RPMI8226 (cell line): ENCODE data around the gene PORCN.

Experiments
- DNase-seq: peaks from one replicate; pipeline ENCODE4 v3.0.0-alpha.2; 2015

PORCN gene

DNA sequence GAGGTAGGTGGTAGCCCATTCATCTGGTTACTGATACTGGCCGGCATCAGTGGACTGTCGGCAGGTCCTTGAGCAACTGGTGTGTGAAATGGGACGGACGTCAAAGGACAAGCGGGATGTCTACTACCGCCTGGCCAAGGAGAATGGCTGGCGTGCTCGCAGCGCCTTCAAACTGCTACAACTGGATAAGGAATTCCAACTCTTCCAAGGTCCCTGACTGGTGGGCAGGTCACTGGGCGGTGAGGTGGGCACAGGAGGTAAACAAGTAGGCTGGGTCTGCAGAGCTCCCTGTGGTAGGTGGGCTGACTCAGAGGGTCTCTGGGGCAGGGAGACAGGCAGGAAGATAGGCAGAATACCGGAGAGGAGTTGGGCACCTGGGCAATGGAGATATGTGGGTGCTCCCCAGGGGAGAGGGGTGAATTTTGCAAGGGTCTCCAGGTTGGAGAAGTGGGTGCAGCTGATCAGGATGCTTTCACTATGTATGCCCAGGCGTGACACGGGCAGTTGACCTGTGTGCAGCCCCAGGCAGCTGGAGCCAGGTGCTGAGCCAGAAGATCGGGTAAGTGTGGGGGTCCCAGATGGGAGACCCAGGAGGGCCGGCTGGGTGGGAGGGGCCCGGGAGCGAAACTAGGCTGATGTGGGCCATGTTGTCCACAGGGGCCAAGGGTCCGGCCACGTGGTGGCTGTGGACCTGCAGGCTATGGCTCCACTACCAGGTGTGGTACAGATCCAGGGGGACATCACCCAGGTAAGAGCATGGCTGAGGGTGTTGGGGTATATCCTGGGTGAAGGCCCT lies 30.6 kb upstream of the PORCN start:
- DNase-seq = no peak

DNA sequence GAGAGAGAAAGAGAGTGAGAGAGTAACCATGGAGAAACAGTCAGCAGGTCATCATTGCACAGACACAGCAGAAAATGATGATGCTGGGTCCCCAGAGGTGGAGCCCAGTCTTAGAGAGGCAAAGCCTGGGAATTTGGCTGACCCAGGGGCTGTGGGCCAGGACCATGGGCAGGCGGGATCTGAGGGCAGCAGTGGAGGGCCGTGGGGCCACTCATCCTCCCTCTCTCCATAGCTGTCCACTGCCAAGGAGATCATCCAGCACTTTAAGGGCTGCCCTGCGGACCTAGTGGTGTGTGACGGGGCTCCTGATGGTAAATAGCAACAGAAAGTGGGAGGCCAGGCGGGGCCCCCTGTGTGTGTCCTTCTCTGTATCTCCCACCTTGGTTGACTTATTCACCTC lies 30.0 kb upstream of the PORCN start:
- DNase-seq = no peak

DNA sequence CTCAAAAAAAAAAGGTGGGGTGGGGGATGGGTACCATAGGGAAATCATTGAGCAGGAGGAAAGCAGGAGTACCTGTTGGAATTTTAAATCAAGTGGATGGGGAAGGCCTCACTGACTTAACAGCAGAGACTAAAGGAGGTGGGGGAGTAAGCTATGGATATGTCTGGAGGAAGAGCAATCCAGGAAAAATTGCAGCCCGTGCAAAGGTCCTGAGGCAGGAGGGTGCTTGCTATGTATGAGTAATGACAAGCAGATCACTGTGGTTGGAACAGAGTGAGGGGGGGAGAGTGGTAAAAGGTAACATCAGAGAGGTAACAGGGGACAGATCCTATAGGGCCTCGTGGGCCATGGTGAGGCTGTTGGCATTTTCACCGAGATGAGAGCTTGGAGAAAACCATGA lies 28.6 kb upstream of the PORCN start:
- no peak for DNase-seq

DNA sequence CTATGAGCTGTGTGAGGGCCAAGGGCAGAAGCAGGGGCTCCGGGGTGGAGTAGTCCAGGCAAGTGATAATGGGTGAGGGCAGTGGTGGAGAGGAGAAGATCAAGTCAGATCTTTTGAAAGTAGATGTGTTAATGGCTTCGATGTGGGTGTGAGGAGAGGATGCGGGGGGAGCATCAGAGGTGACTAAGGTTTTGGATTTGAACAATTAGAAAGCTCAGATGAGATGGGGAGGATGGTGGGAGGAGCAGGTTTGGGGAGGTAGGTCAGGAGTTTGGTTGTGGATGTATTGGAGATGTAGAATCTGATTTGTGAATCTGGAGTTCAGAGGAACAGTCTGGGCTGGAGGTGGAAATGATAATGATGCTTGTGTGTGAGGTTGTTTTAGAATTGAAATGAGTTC lies 28.2 kb upstream of the PORCN start:
- no peak for DNase-seq

DNA sequence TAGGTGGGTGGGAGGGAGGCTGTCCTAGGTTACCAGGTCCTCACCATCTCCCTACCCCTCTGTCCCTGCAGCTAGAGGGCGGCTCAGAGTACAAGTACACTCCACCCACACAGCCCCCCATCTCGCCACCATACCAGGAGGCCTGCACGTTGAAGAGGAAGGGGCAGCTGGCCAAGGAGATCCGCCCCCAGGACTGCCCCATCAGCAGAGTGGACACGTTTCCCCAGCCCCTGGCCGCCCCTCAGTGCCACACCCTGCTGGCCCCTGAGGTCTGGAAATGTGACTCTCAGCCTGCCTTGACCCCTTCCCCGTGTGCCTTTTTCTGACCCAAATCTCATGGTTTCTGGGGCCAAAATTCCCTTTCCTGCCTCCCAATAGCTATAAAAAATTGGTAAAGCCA lies 26.3 kb upstream of the PORCN start:
- DNase-seq = no peak

DNA sequence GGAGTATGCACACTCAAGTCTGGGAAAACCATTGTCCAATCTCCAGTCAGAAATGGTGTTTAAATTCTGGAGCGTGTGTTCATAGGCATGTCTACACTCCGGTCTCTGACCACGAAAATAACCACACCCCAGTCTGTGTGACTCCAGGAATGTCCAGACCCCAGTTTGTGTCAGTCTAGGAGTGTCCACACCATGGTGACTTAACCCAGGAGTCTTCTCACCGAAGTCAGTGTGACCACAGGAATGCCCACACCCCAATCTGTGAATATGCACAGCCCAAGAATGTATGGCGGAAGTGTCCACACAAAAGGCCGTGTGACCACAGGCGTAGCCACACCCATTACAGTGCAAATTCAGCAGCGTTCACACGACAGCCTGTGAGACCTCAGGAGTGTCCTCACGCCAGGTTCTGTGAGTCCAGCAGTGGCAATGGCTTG lies 21.4 kb upstream of the PORCN start:
- no peak for DNase-seq

DNA sequence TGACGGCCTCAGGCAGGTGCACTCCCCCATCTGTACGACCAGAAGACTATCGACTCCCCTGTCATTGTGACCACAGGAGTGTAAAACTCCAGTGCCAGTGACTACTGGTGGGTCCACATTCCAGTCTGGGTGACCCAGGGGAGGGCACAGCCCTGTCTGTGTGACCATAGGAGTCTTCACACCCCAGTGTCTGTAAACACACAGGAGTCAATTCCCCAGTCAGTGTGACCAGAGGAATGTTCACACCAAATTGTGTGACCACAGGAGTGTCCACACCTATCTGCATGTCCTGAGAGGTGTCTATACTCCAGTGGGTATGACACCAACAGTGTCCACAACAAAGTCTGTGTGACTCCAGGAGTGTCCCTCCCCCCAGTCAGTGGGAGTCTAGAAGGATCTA lies 20.8 kb upstream of the PORCN start:
- no peak for DNase-seq

DNA sequence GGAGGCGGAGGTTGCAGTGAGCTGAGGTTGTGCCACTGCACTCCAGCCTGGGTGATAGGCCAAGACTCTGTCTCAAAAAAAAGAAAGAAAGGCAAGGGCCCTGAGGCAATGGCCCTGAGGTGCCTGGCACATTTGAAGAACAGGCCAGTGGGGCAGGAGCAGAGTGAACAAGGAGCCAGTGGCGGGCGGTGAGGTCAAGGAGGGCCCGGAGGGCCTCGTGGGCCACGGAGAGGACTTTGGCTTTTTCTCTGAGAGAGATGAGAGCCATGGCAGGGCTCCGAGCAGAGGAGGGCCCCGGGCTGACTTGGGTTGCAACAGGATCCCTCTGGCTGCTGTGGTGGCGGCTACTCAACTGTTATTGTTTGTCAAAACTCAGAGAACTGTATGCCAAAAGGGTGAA lies 19.5 kb upstream of the PORCN start:
- DNase-seq = no peak

DNA sequence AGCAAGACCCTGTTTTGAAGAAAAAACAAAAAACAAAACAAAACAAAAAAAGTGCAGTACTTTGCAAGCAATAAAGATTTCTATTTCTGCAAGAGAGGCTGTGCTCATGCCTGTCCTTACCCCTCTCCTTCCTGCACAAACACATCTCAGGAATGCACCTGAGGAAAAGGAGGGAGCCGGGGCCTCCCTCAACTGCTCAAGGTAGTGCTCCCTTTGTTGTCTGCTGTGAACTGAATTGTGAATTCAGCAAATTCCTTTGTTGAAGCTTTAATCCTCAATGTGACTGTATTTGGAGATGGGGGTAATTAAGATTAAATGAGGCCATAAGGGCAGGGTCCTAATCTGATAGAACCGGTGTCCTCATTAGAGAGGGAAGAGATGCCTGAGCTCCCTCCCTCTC lies 18.9 kb upstream of the PORCN start:
- no peak for DNase-seq

DNA sequence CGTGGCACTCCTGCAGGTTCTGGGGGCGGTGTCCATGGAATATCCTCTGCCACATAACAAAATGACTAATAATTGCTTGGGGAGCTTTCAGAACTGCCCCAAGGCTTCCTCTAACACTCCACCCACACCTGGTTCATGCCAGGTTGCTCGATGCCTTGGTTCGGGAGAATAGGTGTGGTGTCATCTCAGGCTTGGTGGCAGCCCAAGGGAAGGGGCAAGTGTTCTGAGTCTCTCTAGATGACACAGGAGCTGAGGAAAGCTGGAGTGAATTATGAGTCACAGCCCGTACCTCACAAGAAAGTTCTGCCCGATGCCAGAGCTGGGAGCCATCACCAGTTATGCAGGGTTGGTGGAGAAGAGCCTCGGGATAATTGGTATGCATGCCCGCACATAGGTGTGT lies 18.1 kb upstream of the PORCN start:
- no peak for DNase-seq

DNA sequence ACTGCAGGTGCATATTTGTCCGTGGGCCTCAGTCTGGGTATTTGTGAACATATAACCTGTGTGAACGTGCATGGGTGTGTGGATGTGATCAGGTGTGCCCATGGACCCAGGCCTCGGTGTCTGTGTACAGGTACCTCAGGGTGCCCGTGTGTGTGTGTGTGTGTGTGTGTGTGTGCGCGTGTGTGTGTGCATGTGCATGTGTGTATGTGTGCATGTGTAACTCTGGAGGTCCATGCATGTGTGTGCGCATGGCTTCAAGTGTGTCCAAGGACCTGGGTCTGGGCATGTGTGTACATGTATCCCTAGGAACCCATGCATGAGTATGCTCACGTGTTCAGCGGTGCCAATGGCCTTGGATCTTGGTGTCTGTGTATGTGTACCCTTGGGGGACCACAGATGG lies 17.0 kb upstream of the PORCN start:
- no peak for DNase-seq

DNA sequence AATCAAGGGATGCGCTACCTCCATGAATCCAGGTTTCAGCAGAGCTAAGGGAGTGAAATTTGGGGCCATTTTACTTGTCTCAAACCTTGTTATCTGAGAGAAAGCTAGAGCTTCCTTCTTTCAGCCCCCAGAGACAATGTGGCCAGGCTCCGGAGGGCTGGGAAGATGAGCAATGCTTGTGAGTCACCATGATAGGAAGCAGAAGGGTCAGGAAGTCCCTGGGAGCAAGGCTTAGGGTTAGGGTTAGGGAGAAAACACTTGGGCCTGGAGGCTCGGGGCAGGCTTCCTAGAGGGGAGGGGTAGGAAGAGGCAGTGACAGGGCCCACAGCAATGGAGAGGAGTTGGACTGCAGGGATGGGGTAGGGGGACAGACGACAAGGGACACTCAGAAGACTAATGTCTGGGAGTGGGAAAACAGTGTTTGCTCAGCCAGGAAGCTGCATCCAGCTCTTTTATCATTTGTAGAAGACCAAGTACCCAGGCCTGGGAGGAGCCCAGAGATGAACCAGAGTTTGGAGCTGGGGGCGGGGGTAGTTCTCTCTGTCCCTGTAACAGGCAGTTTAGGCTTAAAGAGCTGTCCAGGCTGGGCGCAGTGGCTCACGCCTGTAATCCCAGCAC lies 16.4 kb upstream of the PORCN start:
- DNase-seq = no peak

DNA sequence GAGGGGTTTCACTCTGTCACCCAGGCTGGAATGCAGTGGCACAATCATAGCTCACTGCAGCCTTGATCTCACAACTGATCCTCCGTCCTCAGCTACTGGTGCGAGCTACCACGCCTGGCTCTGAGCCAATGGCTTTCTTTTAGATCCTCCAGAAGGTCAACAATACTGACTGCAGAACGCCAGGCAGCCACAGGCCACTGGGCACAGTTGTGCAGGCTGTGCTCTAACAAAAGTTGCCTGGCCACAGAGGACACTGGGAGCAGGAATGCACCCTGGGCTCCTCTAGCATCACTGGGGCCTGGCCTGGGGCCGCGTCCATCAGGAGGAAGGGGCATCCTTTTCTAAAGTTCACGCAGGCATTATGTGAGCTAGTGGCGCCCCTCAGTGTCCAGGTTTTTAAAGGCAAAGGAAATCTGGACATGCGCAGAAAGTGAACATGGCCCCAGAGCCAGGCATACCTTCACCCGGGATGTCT lies 14.9 kb upstream of the PORCN start:
- peak; percentile 65 for DNase-seq

DNA sequence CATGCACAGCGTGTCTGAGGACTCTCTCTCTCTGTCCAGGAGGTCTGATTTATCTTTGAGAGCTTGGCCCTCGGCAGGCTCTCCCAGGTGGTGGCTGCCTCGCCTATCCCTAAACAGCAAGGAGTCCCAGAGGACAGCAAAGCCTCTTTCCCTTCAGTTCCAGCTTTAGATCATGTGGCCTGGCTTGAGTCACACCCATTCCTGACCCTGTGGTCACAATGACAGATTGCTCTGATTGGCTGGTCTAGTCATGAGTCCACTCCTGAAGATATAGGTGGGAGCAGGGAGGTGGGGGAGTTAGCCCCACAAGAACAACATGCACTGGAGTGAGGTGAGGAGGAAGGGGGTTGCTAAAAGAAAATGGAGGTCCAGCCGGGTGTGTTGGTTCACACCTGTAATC lies 12.1 kb upstream of the PORCN start:
- no peak for DNase-seq

DNA sequence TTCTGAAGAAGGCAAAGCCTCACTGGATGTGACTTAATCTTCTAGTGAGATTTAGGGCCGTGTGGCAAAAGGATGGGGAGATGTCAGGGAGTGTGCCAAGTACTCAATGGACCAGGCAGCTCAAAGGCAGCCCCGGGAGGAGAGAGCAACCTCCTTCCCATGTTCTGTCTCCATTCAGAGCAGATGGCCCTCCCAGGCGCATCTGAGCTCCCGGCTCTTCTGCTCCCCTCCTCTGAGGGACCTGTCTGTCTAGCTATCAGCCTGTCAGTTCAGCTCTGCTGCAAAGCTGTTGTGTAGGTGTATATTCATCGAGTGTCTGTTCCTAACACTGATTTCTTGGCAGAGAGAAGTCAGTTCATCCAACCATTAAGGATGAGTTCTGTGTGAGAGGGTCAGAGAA lies 10.9 kb upstream of the PORCN start:
- no peak for DNase-seq

DNA sequence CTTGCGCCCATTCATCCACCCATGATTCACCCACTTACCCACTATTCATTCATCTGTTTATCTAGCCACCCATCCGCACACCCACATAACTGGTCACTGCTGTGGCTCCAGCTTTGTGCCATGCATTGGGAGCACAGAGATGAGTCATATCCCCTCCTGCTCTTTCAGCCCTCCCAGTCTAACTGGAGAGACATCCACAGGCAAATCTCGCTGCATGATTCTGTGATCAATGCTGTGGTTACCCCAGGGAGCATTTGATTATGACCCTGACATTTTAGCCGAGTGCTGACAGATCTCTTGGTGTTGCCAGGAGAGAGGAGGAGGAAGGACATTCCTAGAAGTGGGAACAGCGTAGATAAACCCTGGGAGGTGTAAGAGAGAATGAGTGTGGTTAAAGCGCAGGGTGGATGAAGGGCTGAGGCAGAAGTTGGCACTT lies 10.4 kb upstream of the PORCN start:
- DNase-seq = no peak

DNA sequence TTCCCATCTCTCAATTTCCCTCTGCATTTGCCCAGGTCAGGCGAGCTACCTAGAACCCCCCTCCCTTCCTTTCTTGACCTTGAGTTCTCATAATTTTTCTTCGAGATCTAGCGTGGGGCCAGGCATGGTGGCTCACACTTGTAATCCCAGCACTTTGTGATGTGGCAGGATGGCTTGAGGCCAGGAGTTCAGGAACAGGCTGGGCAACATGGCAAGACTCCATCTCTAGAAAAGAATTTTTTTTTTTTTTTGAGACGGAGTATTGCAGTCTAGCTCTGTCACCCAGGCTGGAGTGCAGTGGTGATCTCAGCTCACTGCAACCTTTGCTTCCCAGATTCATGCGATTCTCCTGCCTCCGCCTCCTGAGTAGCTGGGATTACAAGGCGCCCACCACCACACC lies 4.5 kb upstream of the PORCN start:
- no peak for DNase-seq

DNA sequence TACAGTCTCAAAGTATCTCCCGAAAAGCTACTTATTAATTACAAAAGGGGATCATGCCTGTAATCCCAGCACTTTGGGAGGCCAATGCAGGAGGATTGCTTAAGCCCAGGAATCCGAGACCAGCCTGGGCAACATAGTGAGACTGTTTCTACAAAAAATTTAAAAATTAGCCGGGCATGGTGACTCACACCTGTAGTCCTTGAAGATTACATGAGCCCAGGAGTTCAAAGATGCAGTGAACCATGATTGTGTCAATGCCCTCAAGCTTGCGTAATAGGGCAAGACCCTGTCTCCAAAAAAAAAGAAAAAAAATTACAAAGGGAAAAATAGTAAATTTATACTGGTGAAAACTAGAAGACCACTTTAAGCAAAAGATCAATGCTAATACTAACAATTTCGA lies 3.3 kb upstream of the PORCN start:
- DNase-seq = no peak

DNA sequence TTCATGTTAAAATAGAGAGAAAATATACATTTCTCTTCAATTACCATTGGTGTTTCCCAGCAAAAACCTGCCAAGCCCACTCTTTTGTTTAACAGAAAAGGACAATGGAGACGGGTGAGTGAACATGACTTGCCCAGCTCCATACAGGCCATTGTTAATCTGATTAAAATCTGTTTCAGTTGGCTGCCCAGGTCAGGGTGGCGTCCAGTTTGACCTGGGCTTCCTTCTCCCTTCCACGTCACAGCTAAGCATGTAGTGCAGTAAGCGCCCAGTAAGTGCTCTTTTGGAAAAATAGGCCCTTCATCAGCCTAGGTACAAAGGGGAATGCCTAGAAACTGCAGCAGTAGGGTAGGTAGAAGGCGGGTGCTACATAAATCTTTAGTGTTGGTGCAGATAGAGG lies 1.5 kb upstream of the PORCN start:
- DNase-seq = no peak

DNA sequence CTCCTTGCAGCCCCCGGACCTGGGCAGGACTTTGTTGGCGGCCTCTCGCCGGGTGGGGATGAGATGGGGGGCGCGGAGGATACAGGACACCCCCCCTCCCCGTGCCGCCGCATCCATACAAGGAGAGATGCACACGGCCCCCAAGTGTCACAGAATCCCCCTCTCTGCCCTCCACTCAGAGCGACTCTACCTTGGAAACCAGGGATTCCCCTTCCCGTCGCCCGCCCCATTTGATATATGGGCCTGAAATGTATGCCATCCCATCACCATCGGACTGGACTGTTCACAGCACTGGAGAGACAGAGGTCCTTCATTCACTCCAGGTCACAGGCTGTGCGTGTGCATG lies 426 bp downstream of the PORCN start:
- DNase-seq = no peak

DNA sequence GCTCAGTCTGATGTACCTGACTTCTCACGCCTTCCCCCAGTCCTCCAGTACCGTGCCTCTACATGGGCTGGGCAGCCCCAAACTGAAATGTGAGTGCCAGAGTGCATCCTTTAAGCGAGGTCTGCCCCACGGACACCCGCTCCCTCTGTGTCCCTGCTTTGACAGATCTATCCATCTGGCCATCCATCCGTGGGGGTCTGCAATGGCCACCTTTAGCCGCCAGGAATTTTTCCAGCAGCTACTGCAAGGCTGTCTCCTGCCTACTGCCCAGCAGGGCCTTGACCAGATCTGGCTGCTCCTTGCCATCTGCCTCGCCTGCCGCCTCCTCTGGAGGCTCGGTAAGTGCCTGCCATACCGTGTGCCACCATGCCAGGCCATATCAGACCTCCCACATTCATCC lies 827 bp downstream of the PORCN start:
- no peak for DNase-seq

DNA sequence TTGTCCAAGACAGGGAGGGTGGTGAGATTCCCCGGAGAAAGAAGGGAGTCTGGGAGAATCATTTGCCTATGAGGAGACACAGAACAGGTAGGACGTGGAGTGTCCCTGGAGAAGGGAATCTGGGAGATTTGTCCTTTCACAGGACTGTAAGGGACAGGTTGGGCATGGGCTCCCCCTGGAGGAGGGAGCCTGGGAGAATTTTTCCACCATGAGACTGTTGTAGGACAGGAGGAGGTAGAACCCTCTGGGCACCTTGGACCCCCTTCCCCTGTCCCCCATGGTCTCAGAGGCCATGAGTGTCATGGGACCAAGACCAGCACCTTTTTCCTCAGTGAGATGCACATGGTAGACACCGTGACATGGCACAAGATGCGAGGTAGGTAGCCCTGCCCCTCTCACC lies 2.8 kb downstream of the PORCN start:
- DNase-seq = no peak

DNA sequence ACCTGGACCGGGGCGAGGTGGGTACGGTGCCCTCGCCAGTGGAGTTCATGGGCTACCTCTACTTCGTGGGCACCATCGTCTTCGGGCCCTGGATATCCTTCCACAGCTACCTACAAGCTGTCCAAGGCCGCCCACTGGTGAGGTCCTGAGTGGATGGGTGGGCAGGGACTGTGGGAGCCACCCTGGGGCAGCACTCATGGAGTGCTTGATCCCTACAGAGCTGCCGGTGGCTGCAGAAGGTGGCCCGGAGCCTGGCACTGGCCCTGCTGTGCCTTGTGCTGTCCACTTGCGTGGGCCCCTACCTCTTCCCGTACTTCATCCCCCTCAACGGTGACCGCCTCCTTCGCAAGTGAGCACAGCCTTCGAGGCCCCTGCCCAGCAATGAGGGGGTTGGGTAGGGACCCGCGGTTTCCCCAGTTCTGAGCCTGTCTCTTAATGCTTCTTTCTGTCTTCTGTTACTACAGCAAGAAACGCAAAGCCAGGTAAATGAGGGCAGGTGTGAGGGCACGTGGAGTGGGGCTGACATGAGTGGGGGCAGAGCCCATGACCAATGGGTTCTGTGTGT lies 3.7 kb downstream of the PORCN start:
- DNase-seq = no peak

DNA sequence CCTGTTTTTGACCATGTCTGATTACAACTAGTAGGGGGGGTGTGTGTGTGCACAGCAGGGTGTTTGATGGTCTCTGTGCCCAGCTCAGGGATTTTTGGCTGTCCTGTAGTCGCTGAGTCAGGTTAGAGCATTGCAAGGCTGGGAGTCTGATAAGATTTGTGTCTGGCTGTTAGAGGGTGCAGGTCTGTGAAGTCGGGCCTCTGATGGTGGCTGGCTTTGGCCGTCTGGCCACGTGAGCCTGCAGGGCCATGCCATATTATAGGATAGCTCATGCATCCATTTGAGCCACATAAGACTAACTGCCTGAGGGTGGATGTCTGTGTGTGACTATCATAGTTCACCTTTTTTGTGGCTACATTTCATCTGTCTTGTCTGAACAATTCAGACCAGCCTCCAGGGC lies 4.9 kb downstream of the PORCN start:
- no peak for DNase-seq
